Measurements from ENCODE around the gene ISL1.

Gene ISL1

GRCh38 chr5:51387884-51388275 lies 4.6 kb downstream of the ISL1 start:
- DNase-seq: no peak

DNA sequence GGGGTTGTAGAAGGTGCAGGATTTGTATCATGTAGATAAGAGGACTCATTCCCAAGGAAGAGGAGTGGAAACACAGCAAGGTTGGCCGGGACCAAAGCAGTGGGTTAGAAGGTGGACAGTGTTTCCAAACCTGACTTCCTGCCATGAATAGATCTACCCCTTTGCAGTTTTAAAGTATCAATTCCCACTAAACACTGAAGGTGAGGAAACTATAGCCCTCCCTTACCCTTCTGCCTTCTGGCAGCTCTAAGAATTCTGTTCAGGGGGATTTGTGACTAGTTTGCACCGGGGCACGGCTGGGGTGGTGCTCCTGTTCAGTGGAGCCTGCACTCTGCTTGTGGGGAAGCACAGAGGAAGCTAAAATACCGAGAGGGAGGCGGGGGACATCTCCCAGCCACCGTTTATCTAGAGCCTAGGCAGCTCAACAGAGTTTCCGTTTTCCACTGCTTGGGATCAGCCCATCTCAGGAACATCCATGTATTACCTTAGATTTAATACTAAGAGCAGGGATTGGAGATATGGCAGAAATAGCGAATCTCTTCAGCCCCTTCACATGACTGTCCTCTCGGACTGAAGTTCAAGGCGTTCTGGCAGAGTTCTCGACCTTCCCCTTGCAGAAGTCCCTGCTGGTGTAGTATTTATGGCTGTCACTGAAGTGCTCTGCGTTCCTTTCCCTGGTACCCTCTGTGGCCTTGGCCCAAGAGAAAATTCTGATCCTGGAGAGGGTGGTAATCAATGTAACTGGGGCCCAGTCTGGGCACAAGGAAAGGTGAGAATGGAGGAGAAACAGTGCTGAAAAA lies 5.4 kb downstream of the ISL1 start:
- DNase-seq: no peak

DNA sequence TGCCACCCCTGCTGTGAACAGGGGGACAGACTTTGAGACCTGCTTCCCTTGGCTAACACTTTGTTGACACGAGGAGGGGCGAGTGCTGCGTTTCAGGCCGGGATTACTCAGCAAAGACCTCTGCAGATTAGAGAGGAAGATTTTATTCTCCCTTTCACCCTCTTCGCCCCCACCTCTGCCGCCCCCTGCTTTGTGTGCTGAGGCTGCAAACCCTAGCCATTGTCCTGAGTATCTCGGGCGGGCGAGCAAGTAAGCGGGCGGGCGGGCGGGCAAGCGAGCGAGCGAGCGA lies 6.0 kb downstream of the ISL1 start:
- DNase-seq: no peak

DNA sequence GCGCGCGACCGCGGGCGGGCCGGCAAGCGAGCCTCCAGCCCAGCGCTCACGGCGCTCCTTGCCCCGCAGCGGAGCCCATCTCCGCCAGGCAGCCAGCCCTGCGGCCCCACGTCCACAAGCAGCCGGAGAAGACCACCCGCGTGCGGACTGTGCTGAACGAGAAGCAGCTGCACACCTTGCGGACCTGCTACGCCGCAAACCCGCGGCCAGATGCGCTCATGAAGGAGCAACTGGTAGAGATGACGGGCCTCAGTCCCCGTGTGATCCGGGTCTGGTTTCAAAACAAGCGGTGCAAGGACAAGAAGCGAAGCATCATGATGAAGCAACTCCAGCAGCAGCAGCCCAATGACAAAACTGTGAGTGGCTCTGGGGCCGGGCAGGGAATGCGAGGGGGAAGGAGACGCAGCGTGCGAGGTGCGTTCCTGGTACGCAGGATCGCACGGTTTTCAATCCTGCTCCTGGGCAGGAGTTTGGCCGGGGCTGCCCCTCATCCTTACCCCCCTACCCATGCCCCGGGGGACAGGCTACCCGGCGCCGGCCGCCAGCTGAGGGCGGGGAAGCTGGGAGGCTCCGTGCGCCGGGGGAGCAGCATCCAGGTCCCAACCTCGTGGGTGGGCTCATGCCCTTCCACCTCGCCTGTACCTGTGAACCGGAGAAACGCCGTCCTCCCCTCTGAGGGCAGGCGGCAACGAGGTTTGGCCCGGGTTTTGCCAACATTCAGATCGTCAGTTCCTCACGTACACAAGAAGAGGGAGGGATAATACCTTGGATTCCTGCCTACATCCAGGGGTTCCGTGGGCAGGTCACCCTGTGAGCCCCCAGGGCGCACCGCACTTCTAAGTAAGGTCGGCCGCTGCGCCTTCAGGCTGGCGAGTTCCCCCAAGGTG lies 6.6 kb downstream of the ISL1 start:
- no peak for DNase-seq

DNA sequence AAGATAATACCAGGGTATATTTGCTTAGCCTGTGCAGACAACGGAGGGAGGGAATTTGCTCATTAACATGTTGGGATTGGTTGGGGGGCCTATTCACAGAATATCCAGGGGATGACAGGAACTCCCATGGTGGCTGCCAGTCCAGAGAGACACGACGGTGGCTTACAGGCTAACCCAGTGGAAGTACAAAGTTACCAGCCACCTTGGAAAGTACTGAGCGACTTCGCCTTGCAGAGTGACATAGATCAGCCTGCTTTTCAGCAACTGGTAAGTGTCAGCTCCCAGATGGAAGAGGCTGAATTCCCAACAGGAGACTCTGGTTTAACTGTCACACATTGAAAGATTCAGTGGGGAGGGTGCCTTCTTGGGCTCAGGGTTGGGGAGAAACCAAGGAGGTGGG lies 7.9 kb downstream of the ISL1 start:
- no peak for DNase-seq

GRCh38 chr5:51392689-51393199 lies 9.5 kb downstream of the ISL1 start:
- DNase-seq: no peak

GRCh38 chr5:51394609-51395008 lies 11.4 kb downstream of the ISL1 start:
- no peak for DNase-seq

DNA sequence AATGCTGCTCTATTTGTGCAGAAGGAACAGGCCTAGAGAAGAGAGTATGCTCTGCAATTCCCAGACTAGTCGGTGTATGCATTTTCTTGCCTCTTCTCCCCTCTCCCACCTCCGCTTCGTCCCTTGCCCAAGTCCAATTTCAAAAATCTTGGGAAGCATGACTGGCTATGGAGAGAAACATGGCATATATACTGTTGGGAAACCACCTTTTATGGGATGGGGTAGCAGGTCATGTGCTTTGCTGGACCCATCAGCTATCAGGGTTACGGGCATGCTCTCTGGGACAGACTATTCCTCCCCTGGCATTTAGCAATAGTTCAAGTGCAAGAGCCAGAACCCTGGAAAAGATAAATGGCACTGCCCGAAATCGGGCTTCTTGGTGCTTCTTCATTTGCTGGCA lies 12.0 kb downstream of the ISL1 start:
- DNase-seq: no peak

- no peak for DNase-seq
Observed at GRCh38 chr5:51395666-51396356, 12.6 kb downstream of the ISL1 start.

- no peak for DNase-seq
Observed at GRCh38 chr5:51396797-51397196, 13.5 kb downstream of the ISL1 start.

GRCh38 chr5:51397996-51398395 lies 14.7 kb downstream of the ISL1 start:
- no peak for DNase-seq

GRCh38 chr5:51398875-51399642 lies 15.8 kb downstream of the ISL1 start:
- no peak for DNase-seq

DNA sequence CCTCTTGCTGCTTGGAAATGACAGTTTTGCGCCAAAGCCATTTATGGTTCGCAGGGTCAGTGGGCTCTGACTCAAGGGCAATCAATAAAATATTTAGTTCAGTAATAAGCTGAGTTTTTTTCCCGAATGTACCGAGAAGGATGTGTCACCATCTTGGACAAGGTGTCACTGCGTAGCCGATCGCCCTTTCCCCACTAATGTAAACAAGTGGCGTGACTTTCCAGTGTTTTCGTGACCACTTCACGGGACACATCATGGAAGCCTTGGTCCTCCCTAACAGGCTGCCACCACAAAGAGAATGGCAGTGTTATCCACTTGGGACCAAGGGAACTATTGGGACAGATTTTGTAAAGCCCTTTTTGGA lies 16.4 kb downstream of the ISL1 start:
- DNase-seq: no peak

- DNase-seq: no peak
Observed at GRCh38 chr5:51404255-51404654, 21.0 kb downstream of the ISL1 start.

DNA sequence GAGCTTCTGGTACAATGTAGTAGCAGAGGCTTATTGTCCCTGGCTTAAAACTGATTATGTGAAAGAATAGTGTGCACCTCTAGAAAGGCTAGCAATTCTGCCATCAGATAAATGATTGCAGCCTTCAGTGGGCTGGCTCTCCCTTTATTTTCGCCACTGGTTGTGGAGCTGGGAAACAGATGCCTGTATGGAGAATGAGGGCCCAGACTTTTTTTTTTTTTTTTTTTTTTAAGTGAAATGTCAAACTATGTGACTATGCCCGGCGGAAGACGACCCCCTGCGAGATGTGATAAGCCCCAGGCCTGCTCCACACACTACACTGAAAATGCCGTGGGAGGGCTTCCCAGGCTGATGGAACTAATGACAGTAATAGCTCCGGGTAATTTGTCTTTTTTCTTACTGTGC lies 28.7 kb downstream of the ISL1 start:
- DNase-seq: no peak

DNA sequence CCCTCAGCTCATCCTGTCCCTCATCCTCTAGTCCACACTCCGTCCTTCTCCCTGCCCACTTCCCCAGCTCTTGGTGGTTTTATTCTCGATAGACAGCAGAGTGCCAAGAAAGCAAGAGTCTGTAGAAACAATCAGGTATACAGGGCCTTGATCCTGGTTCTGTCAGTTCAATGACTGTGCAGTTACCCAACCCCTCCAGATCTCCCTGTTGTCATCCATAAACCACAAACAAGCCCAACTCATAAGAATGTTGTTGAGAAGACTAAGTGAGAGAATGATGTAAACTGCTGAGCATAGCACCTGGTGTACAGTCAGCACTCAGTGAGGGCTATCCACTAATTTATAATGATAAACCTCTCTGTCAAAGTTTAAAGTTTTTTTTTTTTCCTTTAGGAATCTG lies 31.3 kb downstream of the ISL1 start:
- no peak for DNase-seq

GRCh38 chr5:51416149-51416548 lies 32.9 kb downstream of the ISL1 start:
- DNase-seq: no peak

- no peak for DNase-seq
Observed at GRCh38 chr5:51433052-51433710, 49.9 kb downstream of the ISL1 start.

GRCh38 chr5:51439232-51439631 lies 56.0 kb downstream of the ISL1 start:
- DNase-seq: no peak
